Skeletal muscle tissue (tissue), 4 donors: ENCODE results near the gene CGREF1. TPM values are rescaled to one million over a fixed set of nuclear protein-coding genes. Genes with fewer than 3 reads are reported as not detected.

Source experiments
- H3K27ac ChIP-seq: one replicate; pipeline ENCODE4 v1.7.0; 2013; ENCODE audit warnings: mild to moderate bottlenecking, low read depth, low read length, inconsistent platforms
- H3K27me3 ChIP-seq, 3 donors: one replicate each; pipeline ENCODE4 v1.7.0; 2013; ENCODE audit warnings: low read length in 3 of 3; ENCODE audit not compliant: control insufficient read depth in 3 of 3, insufficient read depth in 3 of 3
- H3K36me3 ChIP-seq, 3 donors: one replicate each; pipeline ENCODE4 v1.7.0; 2013; ENCODE audit warnings: low read length in 3 of 3; ENCODE audit not compliant: control insufficient read depth in 3 of 3, insufficient read depth in 3 of 3
- H3K4me1 ChIP-seq, 3 donors: one replicate each; pipeline ENCODE4 v1.7.0; 2013; ENCODE audit warnings: low read length in 3 of 3, mild to moderate bottlenecking in 3 of 3; ENCODE audit not compliant: control insufficient read depth in 3 of 3, insufficient read depth in 3 of 3
- H3K4me3 ChIP-seq, 3 donors: one replicate each; pipeline ENCODE4 v1.7.0; 2013; ENCODE audit warnings: low read length in 3 of 3
- H3K9ac ChIP-seq, 3 donors: one replicate each; pipeline ENCODE4 v1.7.0; 2013; ENCODE audit warnings: low read length in 3 of 3, mild to moderate bottlenecking in 3 of 3, moderate library complexity in 2 of 3, low read depth in 1 of 3
- H3K9me3 ChIP-seq, 3 donors: one replicate each; pipeline ENCODE4 v1.7.0; 2013; ENCODE audit warnings: low read length in 3 of 3; ENCODE audit not compliant: control insufficient read depth in 3 of 3
- total RNA-seq: library from RNA; depleted of rRNA; stranded (reverse); fragments of >200 nt; gene quantifications from one replicate; pipeline ENCODE4 v1.2.3, GENCODE V29; 2014
- donor health status: Osteomylitis.

CGREF1 gene
- total RNA-seq, 1 donor from 2014 or later, result 2.1 TPM

- Histone ChIP-seq H3K27ac (peak overlapping the region; percentile 54), H3K36me3 (peaks cover 0 to 7% (median 0%) of the 10 kb centered on the region in 3 donors), H3K4me1 (peaks cover 11 to 16% (median 13%) of the 10 kb centered on the region in 3 donors), H3K4me3 (peak overlapping the region; percentile 60 to 77 (median 63)), H3K27me3 (no peaks in the 10 kb centered on the region), H3K9me3 (no peaks in the 10 kb centered on the region), H3K9ac (peak overlapping the region in 2 of 3 donors; percentile 81 to 90)
Observed at GRCh38 chr2:27096748-27097297, 22.1 kb downstream of the CGREF1 start.

DNA sequence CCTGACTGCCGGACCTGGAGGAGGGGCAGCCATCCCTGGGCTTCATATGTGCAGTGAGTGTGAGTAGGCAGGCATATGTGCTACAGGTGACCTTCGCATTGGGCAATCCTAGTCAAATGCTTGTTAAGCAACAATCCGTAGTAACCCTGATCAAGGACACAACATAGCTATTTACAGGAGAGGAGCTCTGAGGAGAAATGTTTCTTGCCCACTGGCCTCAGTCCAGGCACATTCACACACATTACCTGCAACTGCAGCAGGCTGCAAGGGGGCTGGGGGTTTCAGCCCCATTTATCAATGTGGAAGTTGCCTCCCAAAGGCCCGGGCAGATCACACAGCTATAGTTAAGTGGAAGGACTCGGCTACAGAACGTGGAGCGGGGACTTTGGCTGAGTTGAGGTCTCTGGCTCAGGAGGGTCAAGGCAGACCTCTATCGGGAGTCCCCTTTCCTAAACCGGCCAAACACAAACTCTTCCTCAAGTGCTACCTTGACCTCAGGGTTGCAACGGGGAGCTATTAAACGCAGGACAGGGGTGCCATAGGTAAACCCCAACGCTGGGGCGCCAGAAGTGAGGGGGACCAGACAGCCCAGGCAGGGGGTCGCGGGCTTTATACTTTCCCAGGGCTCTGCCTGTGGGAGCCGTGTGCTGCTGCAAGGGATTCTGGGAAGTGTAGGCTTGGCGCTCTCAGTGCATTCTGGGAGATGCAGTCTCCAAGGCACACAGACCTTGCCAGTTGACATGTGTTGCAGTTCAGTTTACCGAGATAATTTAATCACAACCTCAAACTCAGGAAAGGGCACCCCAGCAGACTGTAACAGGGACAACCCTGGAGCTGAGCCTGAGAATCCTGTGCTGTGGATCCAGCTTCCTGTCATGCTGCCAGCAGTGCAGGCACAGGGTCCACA lies 22.9 kb downstream of the CGREF1 start:
- Histone ChIP-seq H3K27me3 (no peaks in the 10 kb centered on the region), H3K4me3 (peak overlapping the region; percentile 60 to 77 (median 63)), H3K9ac (peak overlapping the region in 2 of 3 donors; percentile 81 to 90), H3K4me1 (peaks cover 11 to 16% (median 13%) of the 10 kb centered on the region in 3 donors), H3K9me3 (no peaks in the 10 kb centered on the region), H3K36me3 (peaks cover 0 to 7% (median 0%) of the 10 kb centered on the region in 3 donors), H3K27ac (peak overlapping the region; percentile 54)

- H3K27ac ChIP-seq, result no peak overlapping the region
- peaks cover 11 to 16% (median 13%) of the 10 kb centered on the region in 3 donors for H3K4me1 ChIP-seq
- H3K9me3 ChIP-seq, result no peaks in the 10 kb centered on the region
- H3K4me3 ChIP-seq, result no peak overlapping the region
- no peaks in the 10 kb centered on the region for H3K27me3 ChIP-seq
- H3K36me3 ChIP-seq, result peaks cover 0 to 6% (median 0%) of the 10 kb centered on the region in 3 donors
- H3K9ac ChIP-seq, result peak overlapping the region in 1 of 3 donors; percentile 90
Observed at GRCh38 chr2:27095427-27095744, 23.5 kb downstream of the CGREF1 start.

GRCh38 chr2:27094353-27094984 lies 24.5 kb downstream of the CGREF1 start:
- no peak overlapping the region for H3K9ac ChIP-seq
- H3K27ac ChIP-seq, result no peak overlapping the region
- peaks cover 0 to 5% (median 0%) of the 10 kb centered on the region in 3 donors for H3K36me3 ChIP-seq

GRCh38 chr2:27093430-27094352 lies 25.2 kb downstream of the CGREF1 start:
- Histone ChIP-seq H3K9me3 (no peaks in the 10 kb centered on the region), H3K36me3 (peaks cover 0 to 5% (median 0%) of the 10 kb centered on the region in 3 donors)

More at GRCh38 chr2:27094353-27094984, 24.5 kb downstream of the CGREF1 start:
- Histone ChIP-seq H3K4me1 (peaks cover 11 to 16% (median 13%) of the 10 kb centered on the region in 3 donors), H3K4me3 (no peak overlapping the region), H3K9me3 (no peaks in the 10 kb centered on the region), H3K27me3 (no peaks in the 10 kb centered on the region)

GRCh38 chr2:27092696-27093429 lies 26.1 kb downstream of the CGREF1 start:
- Histone ChIP-seq H3K4me3 (no peak overlapping the region), H3K4me1 (peaks cover 11 to 16% (median 13%) of the 10 kb centered on the region in 3 donors), H3K36me3 (peaks cover 0 to 5% (median 0%) of the 10 kb centered on the region in 3 donors), H3K27ac (no peak overlapping the region), H3K27me3 (no peaks in the 10 kb centered on the region), H3K9ac (no peak overlapping the region), H3K9me3 (no peaks in the 10 kb centered on the region)

More at GRCh38 chr2:27093430-27094352, 25.2 kb downstream of the CGREF1 start:
- Histone ChIP-seq H3K9ac (peak overlapping the region in 1 of 3 donors; percentile 25), H3K27me3 (no peaks in the 10 kb centered on the region), H3K4me1 (peaks cover 11 to 16% (median 13%) of the 10 kb centered on the region in 3 donors), H3K4me3 (no peak overlapping the region), H3K27ac (no peak overlapping the region)

DNA sequence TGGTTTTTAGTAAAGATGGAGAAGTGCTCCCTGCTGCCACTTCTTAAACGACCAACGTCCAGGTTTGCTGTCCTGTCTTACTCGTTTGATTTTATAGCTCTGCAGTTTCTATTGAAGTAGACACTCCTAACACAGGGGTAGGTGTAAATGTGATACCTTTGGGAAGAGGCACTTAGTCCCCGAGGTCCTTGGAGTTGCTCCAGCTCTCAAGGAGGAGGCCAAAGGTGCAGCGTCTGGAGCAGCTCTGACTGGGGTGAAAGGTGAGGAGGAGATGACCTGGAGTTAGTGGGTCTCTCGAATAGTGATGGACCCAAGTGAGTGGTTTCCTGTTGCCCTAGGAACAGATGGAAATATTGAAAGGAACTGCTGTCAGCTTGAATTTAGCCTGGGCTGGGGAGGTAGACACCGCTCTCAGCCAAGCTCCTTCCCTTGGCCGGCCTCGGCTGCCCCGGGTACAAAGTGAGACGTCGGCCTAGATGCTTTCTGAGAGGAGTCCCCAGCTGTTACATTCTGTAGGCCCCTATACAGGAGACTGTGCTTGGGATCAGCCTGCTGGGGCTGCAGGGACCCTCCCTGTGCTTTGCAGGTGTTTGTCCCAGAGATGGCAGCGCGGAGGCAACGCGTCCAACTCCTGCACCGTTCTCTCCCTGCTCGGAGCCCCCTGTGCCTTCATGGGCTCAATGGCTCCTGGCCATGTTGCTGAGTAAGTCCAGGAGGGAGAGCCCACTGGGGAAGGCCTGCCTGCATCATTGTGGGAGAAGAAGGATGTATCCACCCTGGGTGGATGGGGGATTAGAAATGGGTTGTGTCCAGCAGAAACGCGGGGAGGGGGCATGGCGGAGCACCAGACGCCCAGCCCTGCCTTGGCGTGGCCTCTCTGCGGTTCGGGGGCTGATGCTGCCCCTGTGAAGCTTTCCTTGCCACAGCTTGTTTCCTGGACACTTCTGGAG lies 26.9 kb downstream of the CGREF1 start:
- no peak overlapping the region for H3K27ac ChIP-seq
- peaks cover 17 to 25% (median 20%) of the 10 kb centered on the region in 3 donors for H3K4me1 ChIP-seq
- H3K4me3 ChIP-seq, result no peak overlapping the region
- H3K9ac ChIP-seq, result no peak overlapping the region
- H3K9me3 ChIP-seq, result no peaks in the 10 kb centered on the region
- H3K27me3 ChIP-seq, result no peaks in the 10 kb centered on the region
- H3K36me3 ChIP-seq, result peaks cover 0 to 5% (median 0%) of the 10 kb centered on the region in 3 donors
